ENCODE results near the gene MTUS2.

DNA sequence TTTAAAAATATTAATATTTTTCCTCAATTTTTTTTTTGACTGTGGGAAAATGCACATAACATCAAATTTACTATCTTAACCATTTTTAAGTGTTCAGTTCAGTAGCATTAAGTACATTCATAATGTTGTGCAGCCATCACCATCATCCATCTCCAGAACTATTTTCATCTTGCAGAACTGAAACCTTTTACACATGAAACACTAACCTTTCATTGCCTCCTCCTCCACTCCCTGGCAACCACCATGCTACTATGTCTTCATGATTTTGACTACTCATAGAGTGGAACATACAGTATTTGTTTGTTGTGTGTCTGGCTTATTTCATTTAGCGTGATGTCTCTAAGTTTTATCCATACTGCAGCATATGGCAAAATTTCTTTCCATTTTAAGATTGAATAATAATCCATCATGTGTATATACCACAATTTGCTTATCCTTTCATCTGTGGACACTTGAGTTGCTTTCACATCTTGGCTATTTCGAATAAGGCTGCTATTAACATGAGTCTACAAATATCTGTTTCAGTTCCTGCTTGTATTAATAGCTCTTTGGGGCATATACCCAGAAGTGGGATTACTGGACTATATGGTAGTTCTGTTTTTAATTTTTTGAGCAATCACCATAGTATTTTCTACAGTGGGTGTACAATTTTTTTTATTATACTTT lies 376.4 kb downstream of the MTUS2 start:
- TF ChIP-seq, protein P1, sequence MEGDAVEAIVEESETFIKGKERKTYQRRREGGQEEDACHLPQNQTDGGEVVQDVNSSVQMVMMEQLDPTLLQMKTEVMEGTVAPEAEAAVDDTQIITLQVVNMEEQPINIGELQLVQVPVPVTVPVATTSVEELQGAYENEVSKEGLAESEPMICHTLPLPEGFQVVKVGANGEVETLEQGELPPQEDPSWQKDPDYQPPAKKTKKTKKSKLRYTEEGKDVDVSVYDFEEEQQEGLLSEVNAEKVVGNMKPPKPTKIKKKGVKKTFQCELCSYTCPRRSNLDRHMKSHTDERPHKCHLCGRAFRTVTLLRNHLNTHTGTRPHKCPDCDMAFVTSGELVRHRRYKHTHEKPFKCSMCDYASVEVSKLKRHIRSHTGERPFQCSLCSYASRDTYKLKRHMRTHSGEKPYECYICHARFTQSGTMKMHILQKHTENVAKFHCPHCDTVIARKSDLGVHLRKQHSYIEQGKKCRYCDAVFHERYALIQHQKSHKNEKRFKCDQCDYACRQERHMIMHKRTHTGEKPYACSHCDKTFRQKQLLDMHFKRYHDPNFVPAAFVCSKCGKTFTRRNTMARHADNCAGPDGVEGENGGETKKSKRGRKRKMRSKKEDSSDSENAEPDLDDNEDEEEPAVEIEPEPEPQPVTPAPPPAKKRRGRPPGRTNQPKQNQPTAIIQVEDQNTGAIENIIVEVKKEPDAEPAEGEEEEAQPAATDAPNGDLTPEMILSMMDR (IDR thresholded peaks at IDR 0.05 in 4 of 5, conservative IDR thresholded peaks at IDR 0.05 in 1 of 5): no peak
- TF ChIP-seq POLR2A (IDR thresholded peaks at IDR 0.05): no peak

Measured in gastrocnemius medialis (tissue), 4 donors.